COLO668 (cell line): ENCODE results near the gene LRFN3.
"Not testable (repeated sequence)": the region's sequence is repeated elsewhere in the genome, so short reads cannot be mapped to it uniquely, and the experiment has no call there.

ENCODE experiments used
- DNase-seq: peaks from one replicate; lab custom pipeline; 2025; ENCODE audit not compliant: unreplicated experiment; lab: John Stamatoyannopoulos, UW

Gene LRFN3, protein sequence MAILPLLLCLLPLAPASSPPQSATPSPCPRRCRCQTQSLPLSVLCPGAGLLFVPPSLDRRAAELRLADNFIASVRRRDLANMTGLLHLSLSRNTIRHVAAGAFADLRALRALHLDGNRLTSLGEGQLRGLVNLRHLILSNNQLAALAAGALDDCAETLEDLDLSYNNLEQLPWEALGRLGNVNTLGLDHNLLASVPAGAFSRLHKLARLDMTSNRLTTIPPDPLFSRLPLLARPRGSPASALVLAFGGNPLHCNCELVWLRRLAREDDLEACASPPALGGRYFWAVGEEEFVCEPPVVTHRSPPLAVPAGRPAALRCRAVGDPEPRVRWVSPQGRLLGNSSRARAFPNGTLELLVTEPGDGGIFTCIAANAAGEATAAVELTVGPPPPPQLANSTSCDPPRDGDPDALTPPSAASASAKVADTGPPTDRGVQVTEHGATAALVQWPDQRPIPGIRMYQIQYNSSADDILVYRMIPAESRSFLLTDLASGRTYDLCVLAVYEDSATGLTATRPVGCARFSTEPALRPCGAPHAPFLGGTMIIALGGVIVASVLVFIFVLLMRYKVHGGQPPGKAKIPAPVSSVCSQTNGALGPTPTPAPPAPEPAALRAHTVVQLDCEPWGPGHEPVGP

GRCh38 chr19:35935911-35936737 is at the start of gene LRFN3:
LRFN3 (plus strand) TSS chr19:35936374; CDS start chr19:35939426, 3,052 bp downstream.
- DNase-seq, result peak; percentile 92

DNA sequence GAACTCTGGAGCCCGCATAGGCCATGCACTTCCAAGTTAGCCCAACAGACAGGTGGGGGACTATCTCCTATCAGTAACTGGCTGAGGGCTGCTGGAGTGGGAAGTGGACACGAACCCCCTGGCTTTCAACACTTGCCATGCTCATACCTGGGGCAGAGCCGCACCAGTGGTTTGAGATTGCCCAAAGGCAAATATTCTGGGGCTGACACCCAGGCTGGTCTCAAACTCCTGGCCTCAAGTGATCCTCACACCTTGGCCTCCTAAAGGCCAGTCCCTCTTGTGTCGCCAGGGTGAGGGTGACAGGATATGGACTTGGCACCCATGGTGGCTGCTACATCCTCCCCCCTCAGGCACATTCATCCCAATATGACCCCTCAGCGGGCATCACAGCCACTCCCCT is 49.0 kb upstream of the LRFN3 start:
- no peak for DNase-seq

GRCh38 chr19:35888398-35888797 is 47.8 kb upstream of the LRFN3 start:
- DNase-seq, result no peak

GRCh38 chr19:35889370-35890112 is 46.6 kb upstream of the LRFN3 start:
- no peak for DNase-seq

- DNase-seq, result no peak
Observed at GRCh38 chr19:35890113-35890650, 46.0 kb upstream of the LRFN3 start.

- DNase-seq, result not testable (repeated sequence)
Observed at GRCh38 chr19:35891819-35892218, 44.4 kb upstream of the LRFN3 start.

GRCh38 chr19:35894342-35894741 is 41.8 kb upstream of the LRFN3 start:
- DNase-seq, result no peak

DNA sequence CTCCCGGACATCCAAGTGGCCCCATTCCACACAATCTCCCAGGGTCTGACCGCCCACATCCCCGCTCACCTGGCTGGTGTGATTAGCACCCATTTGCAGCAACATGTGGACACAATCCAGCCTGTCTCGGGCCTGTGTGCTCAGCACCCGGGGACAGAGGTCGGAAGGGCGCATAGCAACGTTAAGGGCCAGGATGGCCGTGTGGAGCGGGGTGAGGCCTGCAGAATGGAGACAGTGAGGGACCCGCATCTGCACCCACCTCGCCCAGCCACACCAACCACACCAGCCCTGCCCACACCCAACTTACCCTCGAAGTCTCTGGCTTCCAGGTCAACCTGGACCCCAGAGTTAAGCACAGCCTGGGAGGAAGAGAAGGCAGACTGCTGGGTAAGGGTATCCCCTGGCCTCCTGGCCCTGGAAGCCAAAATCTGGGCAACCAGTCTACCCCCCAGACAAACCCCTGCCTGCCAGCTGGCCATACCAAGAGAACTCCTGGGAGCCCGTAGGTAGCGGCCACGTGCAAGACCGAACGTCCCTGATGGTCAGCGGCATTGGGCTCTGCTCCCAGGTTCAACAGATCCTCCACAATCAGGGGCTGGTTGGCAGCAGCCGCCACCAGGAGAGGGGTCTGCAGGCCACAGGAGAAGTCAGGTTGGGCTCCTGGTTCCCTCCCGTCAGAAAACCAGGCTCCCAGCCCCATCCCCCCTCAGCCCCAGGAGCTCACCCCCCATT is 40.1 kb upstream of the LRFN3 start:
- no peak for DNase-seq

GRCh38 chr19:35896643-35897040 is 39.5 kb upstream of the LRFN3 start:
- no peak for DNase-seq

GRCh38 chr19:35897706-35898451 is 38.3 kb upstream of the LRFN3 start:
- no peak for DNase-seq

DNA sequence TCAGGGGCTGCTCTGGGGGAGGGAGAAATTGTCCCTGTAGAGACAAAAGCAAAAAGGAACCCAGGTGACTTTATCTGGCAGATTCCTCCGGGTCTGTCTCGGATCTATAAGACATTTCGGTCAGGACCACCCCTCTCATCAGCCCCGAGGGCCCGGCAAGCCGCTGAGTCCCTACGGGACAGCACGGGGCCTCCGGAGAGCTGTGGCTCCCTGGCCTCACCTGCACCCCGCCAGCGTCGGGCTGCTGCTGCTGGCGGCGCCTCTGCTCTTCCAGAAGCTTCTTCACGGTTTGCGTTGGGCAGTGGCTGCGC is 37.7 kb upstream of the LRFN3 start:
- DNase-seq, result peak; percentile 27

- peak; percentile 91 for DNase-seq
Observed at GRCh38 chr19:35899547-35900214, 36.5 kb upstream of the LRFN3 start.

DNA sequence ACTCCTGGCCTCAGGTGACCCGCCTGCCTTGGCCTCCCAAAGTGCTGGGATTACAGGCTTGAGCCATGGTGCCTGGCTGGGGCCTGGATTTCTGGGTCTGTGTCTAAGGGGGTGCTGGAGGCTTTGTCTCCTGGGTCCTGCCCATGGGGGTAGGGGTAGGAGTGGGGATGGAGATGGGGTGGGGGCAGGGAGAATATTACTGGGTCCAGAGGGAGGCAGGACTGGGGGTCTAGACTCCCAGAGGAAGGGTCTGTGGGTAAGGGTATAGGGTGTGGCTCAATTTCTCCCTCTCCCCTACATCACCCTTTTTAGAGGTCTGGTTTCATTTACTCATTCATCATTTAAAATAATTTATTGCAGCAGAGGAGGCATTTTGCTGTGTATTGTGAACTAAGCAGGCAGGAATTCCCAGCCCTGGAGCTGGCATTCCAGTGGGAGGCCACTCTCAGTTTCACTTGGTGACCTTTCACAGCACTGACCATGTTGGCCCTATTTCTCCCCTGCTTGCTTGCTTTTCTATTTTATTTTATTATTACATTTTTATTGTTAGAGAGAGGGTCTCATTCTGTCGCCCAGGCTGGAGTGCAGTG is 35.0 kb upstream of the LRFN3 start:
- no peak for DNase-seq

GRCh38 chr19:35901854-35902661 is 34.1 kb upstream of the LRFN3 start, which contains the start of gene HCST:
HCST (plus strand) TSS chr19:35902529; CDS start chr19:35902594, 65 bp downstream.
- DNase-seq, result no peak

DNA sequence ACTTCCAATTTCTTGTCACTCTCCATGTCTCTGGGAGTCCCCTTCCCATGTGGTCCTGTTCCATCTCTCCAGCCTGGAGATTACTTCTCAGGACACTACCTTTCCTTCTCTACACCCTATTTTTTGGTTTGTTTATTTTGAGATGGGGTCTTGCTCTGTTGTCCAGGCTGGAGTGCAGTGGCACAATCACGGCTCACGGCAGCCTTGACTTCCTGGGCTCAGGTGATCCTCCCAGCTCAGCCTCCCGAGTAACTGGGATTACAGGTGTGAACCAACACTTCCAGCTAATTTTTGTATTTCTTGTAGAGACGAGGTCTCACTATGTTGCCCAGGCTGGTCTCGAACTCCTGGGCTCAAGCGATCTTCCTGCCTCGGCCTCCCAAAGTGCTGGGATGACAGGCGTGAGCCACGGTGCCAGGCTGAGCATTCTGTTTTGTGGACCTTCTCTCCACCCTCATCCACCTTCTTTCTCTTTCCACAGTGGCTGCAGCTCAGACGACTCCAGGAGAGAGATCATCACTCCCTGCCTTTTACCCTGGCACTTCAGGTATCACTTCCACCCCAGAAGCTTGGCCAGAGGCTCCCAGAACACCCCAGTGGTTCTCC is 33.2 kb upstream of the LRFN3 start:
- DNase-seq, result no peak

GRCh38 chr19:35903550-35904179 is 32.5 kb upstream of the LRFN3 start:
- peak; percentile 69 for DNase-seq
